Loucy (cell line): ENCODE results near the gene MEIS1.

ENCODE experiments used
- H2AFZ ChIP-seq: fragments of 200-600 bp; sonication (generic); 2 replicates; pipeline ENCODE4 v1.6.0; 2016; ENCODE audit warnings: antibody characterized with exemption, mild to moderate bottlenecking, low read length, moderate library complexity
- H3F3A ChIP-seq: fragments of 200-600 bp; 2 replicates; pipeline ENCODE4 v1.6.0; 2016; ENCODE audit warnings: antibody characterized with exemption, low read depth, mild to moderate bottlenecking
- H3K27me3 ChIP-seq: fragments of 200-600 bp; sonication (generic); 2 replicates; pipeline ENCODE4 v1.6.1; 2014; ENCODE audit warnings: low read length, mild to moderate bottlenecking; ENCODE audit not compliant: insufficient read depth, poor library complexity, severe bottlenecking
- H3K36me3 ChIP-seq: fragments of 200-600 bp; sonication (generic); 2 replicates; pipeline ENCODE4 v1.6.1; 2016; ENCODE audit warnings: low read length; ENCODE audit not compliant: insufficient read depth
- H3K4me1 ChIP-seq: fragments of 200-600 bp; sonication (generic); 2 replicates; pipeline ENCODE4 v1.5.1; 2014; ENCODE audit warnings: low read length, mild to moderate bottlenecking; ENCODE audit not compliant: insufficient read depth, poor library complexity, severe bottlenecking
- H3K4me2 ChIP-seq: fragments of 200-600 bp; sonication (generic); 2 replicates; pipeline ENCODE4 v1.6.0; 2014; ENCODE audit warnings: antibody characterized with exemption, low read length, low read depth, mild to moderate bottlenecking; ENCODE audit not compliant: poor library complexity, severe bottlenecking
- H3K4me3 ChIP-seq: fragments of 200-600 bp; sonication (generic); 2 replicates; pipeline ENCODE4 v1.5.1; 2014; ENCODE audit warnings: low read length, mild to moderate bottlenecking, mixed read lengths; ENCODE audit not compliant: poor library complexity, severe bottlenecking
- H3K79me2 ChIP-seq: fragments of 200-600 bp; sonication (generic); 2 replicates; pipeline ENCODE4 v1.6.1; 2014; ENCODE audit warnings: low read length; ENCODE audit not compliant: insufficient read depth
- H3K9ac ChIP-seq: fragments of 200-600 bp; sonication (generic); 2 replicates; pipeline ENCODE4 v1.6.0; 2014; ENCODE audit warnings: mild to moderate bottlenecking, low read depth, low read length, moderate library complexity; ENCODE audit not compliant: poor library complexity, severe bottlenecking
- H3K9me2 ChIP-seq: fragments of 200-600 bp; sonication (generic); replicated peaks from 2 replicates; pipeline ENCODE4 v1.6.1; 2016; ENCODE audit warnings: low read depth, low read length, mixed read lengths
- H3K9me3 ChIP-seq: fragments of 200-600 bp; sonication (generic); 2 replicates; pipeline ENCODE4 v1.6.1; 2014; ENCODE audit warnings: mild to moderate bottlenecking, antibody characterized with exemption, low read length, low read depth; ENCODE audit not compliant: insufficient read depth
- H4K20me1 ChIP-seq: fragments of 200-600 bp; sonication (generic); 2 replicates; pipeline ENCODE4 v1.6.0; 2014; ENCODE audit warnings: antibody characterized with exemption, low read length, mild to moderate bottlenecking; ENCODE audit not compliant: insufficient read depth, poor library complexity, severe bottlenecking
- CTCF ChIP-seq: fragments of 200-600 bp; sonication (generic); conservative IDR thresholded peaks from 2 replicates; pipeline ENCODE4 v1.5.1; 2014; ENCODE audit warnings: mild to moderate bottlenecking, antibody characterized with exemption, low read length
- EZH2phosphoT487 ChIP-seq: fragments of 200-600 bp; IDR thresholded peaks from 2 replicates; pipeline ENCODE4 v1.6.1; 2018; ENCODE audit warnings: antibody characterized with exemption, mild to moderate bottlenecking, moderate library complexity, borderline replicate concordance

The MEIS1 gene

GRCh38 chr2:66566726-66567399, 131.9 kb downstream of the MEIS1 start:
- Histone ChIP-seq H4K20me1 (no peaks in the 10 kb centered on the region), H3K4me2 (no peak overlapping the region), H3K79me2 (no peaks in the 10 kb centered on the region), H3K4me3 (no peak overlapping the region), H3K9ac (no peak overlapping the region), H3K27me3 (no peaks in the 10 kb centered on the region), H3K4me1 (no peaks in the 10 kb centered on the region), H3K9me2 (no peaks in the 10 kb centered on the region), H3K36me3 (no peaks in the 10 kb centered on the region), H2AFZ (no peak overlapping the region), H3K9me3 (no peaks in the 10 kb centered on the region), H3F3A (no peaks in the 10 kb centered on the region)
- no peak for TF ChIP-seq CTCF
- TF ChIP-seq EZH2phosphoT487: no peak

DNA sequence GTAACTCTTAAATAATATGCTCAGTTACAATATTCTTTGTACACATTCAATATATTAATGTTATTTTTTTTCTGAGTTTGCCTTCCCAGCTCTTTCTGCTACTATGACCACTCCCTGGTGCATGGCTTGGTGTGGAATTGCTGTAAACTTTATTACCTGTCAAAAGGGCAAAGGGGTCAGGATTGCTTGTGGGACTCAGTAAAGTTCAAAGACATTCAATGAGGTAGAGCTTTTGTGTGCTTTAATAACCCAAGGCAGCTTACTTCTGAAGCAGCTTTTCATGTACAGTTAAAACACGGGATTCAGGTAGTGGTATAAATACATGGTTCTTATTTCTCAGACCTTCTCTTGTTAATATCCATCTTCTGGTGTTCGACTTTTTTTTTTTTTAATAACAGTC, 132.8 kb downstream of the MEIS1 start:
- H3K27me3 ChIP-seq: no peaks in the 10 kb centered on the region
- H3K36me3 ChIP-seq: no peaks in the 10 kb centered on the region
- no peak overlapping the region for H2AFZ ChIP-seq
- no peaks in the 10 kb centered on the region for H3K4me1 ChIP-seq
- no peak for TF ChIP-seq CTCF
- no peak for TF ChIP-seq EZH2phosphoT487
- no peaks in the 10 kb centered on the region for H3K79me2 ChIP-seq
- H3K4me2 ChIP-seq: peak overlapping the region; percentile 15
- no peak overlapping the region for H3K4me3 ChIP-seq
- H4K20me1 ChIP-seq: no peaks in the 10 kb centered on the region
- no peaks in the 10 kb centered on the region for H3F3A ChIP-seq
- H3K9me2 ChIP-seq: no peaks in the 10 kb centered on the region
- H3K9ac ChIP-seq: no peak overlapping the region
- H3K9me3 ChIP-seq: no peaks in the 10 kb centered on the region

DNA sequence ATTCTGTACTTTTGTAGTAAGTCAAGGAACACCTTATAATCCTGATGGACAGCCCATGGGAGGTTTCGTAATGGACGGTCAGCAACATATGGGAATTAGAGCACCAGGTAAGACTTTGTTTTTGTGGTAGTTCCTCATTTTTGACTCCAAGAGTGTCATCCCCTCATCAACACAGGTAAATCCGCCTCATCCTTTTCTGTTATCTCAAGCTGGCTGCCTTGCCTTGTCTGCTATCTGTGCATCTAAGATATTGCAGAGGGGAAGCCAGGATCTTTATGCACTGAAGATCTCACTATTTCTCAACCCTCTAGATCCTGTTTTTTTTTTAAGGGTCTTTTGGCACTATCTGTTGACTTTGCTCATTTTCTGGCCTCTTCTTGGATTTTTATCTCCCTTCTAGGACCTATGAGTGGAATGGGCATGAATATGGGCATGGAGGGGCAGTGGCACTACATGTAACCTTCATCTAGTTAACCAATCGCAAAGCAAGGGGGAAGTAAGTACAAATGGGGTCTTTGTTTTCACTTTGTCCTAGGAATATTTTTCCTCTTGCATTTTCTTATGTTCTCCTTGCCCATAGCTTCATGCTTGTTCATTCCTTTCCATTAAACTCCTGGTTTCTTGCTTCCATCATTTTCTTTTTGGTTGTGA, 133.8 kb downstream of the MEIS1 start:
- peak overlapping the region; percentile 18 for H3K4me2 ChIP-seq
- H3K4me3 ChIP-seq: no peak overlapping the region
- H2AFZ ChIP-seq: no peak overlapping the region

More for the DNA sequence above, 133.8 kb downstream of the MEIS1 start:
- Histone ChIP-seq H3K27me3 (no peaks in the 10 kb centered on the region), H3F3A (no peaks in the 10 kb centered on the region), H3K9me2 (no peaks in the 10 kb centered on the region), H3K4me1 (no peaks in the 10 kb centered on the region), H4K20me1 (no peaks in the 10 kb centered on the region), H3K36me3 (no peaks in the 10 kb centered on the region), H3K9me3 (no peaks in the 10 kb centered on the region), H3K79me2 (no peaks in the 10 kb centered on the region), H3K9ac (no peak overlapping the region)
- no peak for TF ChIP-seq CTCF
